Measurements from ENCODE around the gene DNAH7.

The DNAH7 gene

GRCh38 chr2:196076778-196077568 lies 8.3 kb upstream of the DNAH7 start:
- WGBS, result 82% methylated on average over 5 of the region's 5 CpGs
- no peaks in the 10 kb centered on the region for H3K4me1 ChIP-seq (ENCODE audit: insufficient read depth, low read length)
- no peak overlapping the region for H3K4me3 ChIP-seq (ENCODE audit: low read length)
- no peak overlapping the region for H3K27ac ChIP-seq (ENCODE audit: low read depth, low read length)
- no peaks in the 10 kb centered on the region for H3K36me3 ChIP-seq (ENCODE audit: insufficient read depth, low read length)
- peaks cover 4% of the 10 kb centered on the region; the same call in 1 of the 2 replicates for H3K27me3 ChIP-seq (ENCODE audit: insufficient read depth, low read length)
- H3K9ac ChIP-seq (ENCODE audit: low read depth, low read length), result no peak overlapping the region
- H3K9me3 ChIP-seq (ENCODE audit: insufficient read depth, low read depth, low read length), result no peaks in the 10 kb centered on the region

GRCh38 chr2:196075196-196075595 lies 6.6 kb upstream of the DNAH7 start:
- 4% methylated on average over 1 of the region's 1 CpG for WGBS
- no peak overlapping the region for H3K27ac ChIP-seq (ENCODE audit: low read depth, low read length)
- H3K9ac ChIP-seq (ENCODE audit: low read depth, low read length), result no peak overlapping the region
- H3K4me1 ChIP-seq (ENCODE audit: insufficient read depth, low read length), result no peaks in the 10 kb centered on the region
- H3K36me3 ChIP-seq (ENCODE audit: insufficient read depth, low read length), result no peaks in the 10 kb centered on the region
- no peaks in the 10 kb centered on the region for H3K9me3 ChIP-seq (ENCODE audit: insufficient read depth, low read depth, low read length)
- no peak overlapping the region for H3K4me3 ChIP-seq (ENCODE audit: low read length)
- H3K27me3 ChIP-seq (ENCODE audit: insufficient read depth, low read length), result peaks cover 14% of the 10 kb centered on the region; the same call in 1 of the 2 replicates

GRCh38 chr2:196074631-196075030 lies 6.0 kb upstream of the DNAH7 start:
- H3K9ac ChIP-seq (ENCODE audit: low read depth, low read length), result no peak overlapping the region
- no peaks in the 10 kb centered on the region for H3K36me3 ChIP-seq (ENCODE audit: insufficient read depth, low read length)
- no peak overlapping the region for H3K27ac ChIP-seq (ENCODE audit: low read depth, low read length)
- H3K4me1 ChIP-seq (ENCODE audit: insufficient read depth, low read length), result no peaks in the 10 kb centered on the region
- H3K4me3 ChIP-seq (ENCODE audit: low read length), result no peak overlapping the region
- peaks cover 14% of the 10 kb centered on the region; the same call in 1 of the 2 replicates for H3K27me3 ChIP-seq (ENCODE audit: insufficient read depth, low read length)
- H3K9me3 ChIP-seq (ENCODE audit: insufficient read depth, low read depth, low read length), result no peaks in the 10 kb centered on the region

GRCh38 chr2:196073521-196073920 lies 4.9 kb upstream of the DNAH7 start:
- H3K36me3 ChIP-seq (ENCODE audit: insufficient read depth, low read length), result no peaks in the 10 kb centered on the region
- no peak overlapping the region for H3K27ac ChIP-seq (ENCODE audit: low read depth, low read length)
- H3K4me3 ChIP-seq (ENCODE audit: low read length), result no peak overlapping the region
- H3K4me1 ChIP-seq (ENCODE audit: insufficient read depth, low read length), result peaks cover 4% of the 10 kb centered on the region; the same call in 1 of the 2 replicates
- no peaks in the 10 kb centered on the region for H3K9me3 ChIP-seq (ENCODE audit: insufficient read depth, low read depth, low read length)
- peaks cover 14% of the 10 kb centered on the region; the same call in 1 of the 2 replicates for H3K27me3 ChIP-seq (ENCODE audit: insufficient read depth, low read length)
- H3K9ac ChIP-seq (ENCODE audit: low read depth, low read length), result no peak overlapping the region
- 82% methylated on average over 2 of the region's 2 CpGs for WGBS

- H3K36me3 ChIP-seq (ENCODE audit: insufficient read depth, low read length), result no peaks in the 10 kb centered on the region
- no peaks in the 10 kb centered on the region for H3K9me3 ChIP-seq (ENCODE audit: insufficient read depth, low read depth, low read length)
- H3K4me1 ChIP-seq (ENCODE audit: insufficient read depth, low read length), result peaks cover 4% of the 10 kb centered on the region; the same call in 1 of the 2 replicates
- H3K27me3 ChIP-seq (ENCODE audit: insufficient read depth, low read length), result peaks cover 10% of the 10 kb centered on the region; the same call in 1 of the 2 replicates
- WGBS, result 59% methylated on average over 3 of the region's 3 CpGs
- H3K4me3 ChIP-seq (ENCODE audit: low read length), result no peak overlapping the region
- H3K9ac ChIP-seq (ENCODE audit: low read depth, low read length), result no peak overlapping the region
- no peak overlapping the region for H3K27ac ChIP-seq (ENCODE audit: low read depth, low read length)
Measured at GRCh38 chr2:196067088-196067382, 1.6 kb downstream of the DNAH7 start.

GRCh38 chr2:196066291-196067087 lies 2.1 kb downstream of the DNAH7 start:
- Histone ChIP-seq H3K4me1 (ENCODE audit: insufficient read depth, low read length) (peaks cover 4% of the 10 kb centered on the region; the same call in 1 of the 2 replicates), H3K9me3 (ENCODE audit: insufficient read depth, low read depth, low read length) (no peaks in the 10 kb centered on the region), H3K36me3 (ENCODE audit: insufficient read depth, low read length) (no peaks in the 10 kb centered on the region), H3K4me3 (ENCODE audit: low read length) (no peak overlapping the region), H3K27ac (ENCODE audit: low read depth, low read length) (no peak overlapping the region), H3K27me3 (ENCODE audit: insufficient read depth, low read length) (peaks cover 5% of the 10 kb centered on the region; the same call in 1 of the 2 replicates), H3K9ac (ENCODE audit: low read depth, low read length) (no peak overlapping the region)
- WGBS, result no CpG with 5 or more reads among the region's 3 CpGs

- Histone ChIP-seq H3K27me3 (ENCODE audit: insufficient read depth, low read length) (no peaks in the 10 kb centered on the region), H3K4me1 (ENCODE audit: insufficient read depth, low read length) (peaks cover 15% of the 10 kb centered on the region; the same call in 1 of the 2 replicates), H3K9me3 (ENCODE audit: insufficient read depth, low read depth, low read length) (no peaks in the 10 kb centered on the region), H3K9ac (ENCODE audit: low read depth, low read length) (no peak overlapping the region), H3K4me3 (ENCODE audit: low read length) (no peak overlapping the region), H3K36me3 (ENCODE audit: insufficient read depth, low read length) (no peaks in the 10 kb centered on the region), H3K27ac (ENCODE audit: low read depth, low read length) (no peak overlapping the region)
- 97% methylated on average over 5 of the region's 5 CpGs for WGBS
Measured at GRCh38 chr2:196063773-196064172, 4.9 kb downstream of the DNAH7 start.

GRCh38 chr2:196059491-196059960 lies 9.1 kb downstream of the DNAH7 start:
- no peaks in the 10 kb centered on the region for H3K9me3 ChIP-seq (ENCODE audit: insufficient read depth, low read depth, low read length)
- H3K36me3 ChIP-seq (ENCODE audit: insufficient read depth, low read length), result no peaks in the 10 kb centered on the region
- H3K4me1 ChIP-seq (ENCODE audit: insufficient read depth, low read length), result peaks cover 15% of the 10 kb centered on the region; the same call in 1 of the 2 replicates
- 52% methylated on average over 2 of the region's 3 CpGs for WGBS
- H3K4me3 ChIP-seq (ENCODE audit: low read length), result no peak overlapping the region
- H3K27ac ChIP-seq (ENCODE audit: low read depth, low read length), result 0 out of 2 replicates have a peak overlapping the region, but pooled peaks have one; percentile 37
- no peak overlapping the region for H3K9ac ChIP-seq (ENCODE audit: low read depth, low read length)
- no peaks in the 10 kb centered on the region for H3K27me3 ChIP-seq (ENCODE audit: insufficient read depth, low read length)

- Histone ChIP-seq H3K36me3 (ENCODE audit: insufficient read depth, low read length) (no peaks in the 10 kb centered on the region), H3K4me3 (ENCODE audit: low read length) (no peak overlapping the region), H3K9ac (ENCODE audit: low read depth, low read length) (no peak overlapping the region), H3K27me3 (ENCODE audit: insufficient read depth, low read length) (no peaks in the 10 kb centered on the region), H3K4me1 (ENCODE audit: insufficient read depth, low read length) (peaks cover 7% of the 10 kb centered on the region; the same call in 1 of the 2 replicates), H3K27ac (ENCODE audit: low read depth, low read length) (no peak overlapping the region), H3K9me3 (ENCODE audit: insufficient read depth, low read depth, low read length) (no peaks in the 10 kb centered on the region)
- WGBS, result 93% methylated on average over 2 of the region's 2 CpGs
Measured at GRCh38 chr2:196054631-196055030, 14.0 kb downstream of the DNAH7 start.

GRCh38 chr2:196046123-196046917 lies 22.3 kb downstream of the DNAH7 start:
- H3K4me1 ChIP-seq (ENCODE audit: insufficient read depth, low read length), result no peaks in the 10 kb centered on the region
- WGBS, result 94% methylated on average over 7 of the region's 7 CpGs
- H3K4me3 ChIP-seq (ENCODE audit: low read length), result no peak overlapping the region
- no peaks in the 10 kb centered on the region for H3K27me3 ChIP-seq (ENCODE audit: insufficient read depth, low read length)
- no peak overlapping the region for H3K9ac ChIP-seq (ENCODE audit: low read depth, low read length)
- no peaks in the 10 kb centered on the region for H3K9me3 ChIP-seq (ENCODE audit: insufficient read depth, low read depth, low read length)
- H3K36me3 ChIP-seq (ENCODE audit: insufficient read depth, low read length), result no peaks in the 10 kb centered on the region
- H3K27ac ChIP-seq (ENCODE audit: low read depth, low read length), result no peak overlapping the region
